ENCODE results near the gene CCN2. TPM values are rescaled to one million over a fixed set of nuclear protein-coding genes. Genes with fewer than 3 reads are reported as not detected.

The CCN2 gene
- total and polyA plus RNA-seq, 12 donors = 6.9 to 164 (median 65.8) TPM

GRCh38 chr6:131924881-131925474, 26.2 kb downstream of the CCN2 start:
- intact Hi-C loops (cut with DNase I) = no loop called here
- H3K27ac ChIP-seq = no peak overlapping the region
- WGBS, 4 donors = 15 to 25% (median 19%) methylated on average over 4 of the region's 4 CpGs
- TF ChIP-seq POLR2A (IDR thresholded peaks at IDR 0.05) = no peak
- peak; percentile 12 to 52 (median 34) for TF ChIP-seq CTCF (IDR thresholded peaks at IDR 0.05)
- DNase-seq = no peak
- H3K36me3 ChIP-seq (replicated peaks in 1 of 2) = no peaks in the 10 kb centered on the region
- no peak overlapping the region for H3K4me3 ChIP-seq
- H3K27me3 ChIP-seq = no peaks in the 10 kb centered on the region
- H3K4me1 ChIP-seq (replicated peaks in 1 of 2) = no peaks in the 10 kb centered on the region
- no peaks in the 10 kb centered on the region for H3K9me3 ChIP-seq (replicated peaks in 1 of 3)

GRCh38 chr6:131923356-131923755, 27.8 kb downstream of the CCN2 start:
- WGBS, 4 donors = 5 to 17% (median 7%) methylated on average over 2 of the region's 2 CpGs
- no peak overlapping the region for H3K4me3 ChIP-seq
- no peaks in the 10 kb centered on the region for H3K4me1 ChIP-seq (replicated peaks in 1 of 2)
- H3K9me3 ChIP-seq (replicated peaks in 1 of 3) = no peaks in the 10 kb centered on the region
- H3K27me3 ChIP-seq = no peaks in the 10 kb centered on the region
- H3K27ac ChIP-seq = no peak overlapping the region
- TF ChIP-seq CTCF (IDR thresholded peaks at IDR 0.05) = peak in 4 of 6 experiments; percentile 38 to 63 (median 48)
- TF ChIP-seq POLR2A (IDR thresholded peaks at IDR 0.05) = no peak
- peak in 6 of 7 donors; percentile 30 to 64 (median 48) for DNase-seq
- intact Hi-C loops (cut with DNase I) = no loop called here
- no peaks in the 10 kb centered on the region for H3K36me3 ChIP-seq (replicated peaks in 1 of 2)

- Histone ChIP-seq H3K27me3 (no peaks in the 10 kb centered on the region), H3K27ac (no peak overlapping the region), H3K4me1 (replicated peaks in 1 of 2) (no peaks in the 10 kb centered on the region), H3K36me3 (replicated peaks in 1 of 2) (no peaks in the 10 kb centered on the region), H3K4me3 (no peak overlapping the region), H3K9me3 (replicated peaks in 1 of 3) (no peaks in the 10 kb centered on the region)
- TF ChIP-seq CTCF (IDR thresholded peaks at IDR 0.05) (no peak), POLR2A (IDR thresholded peaks at IDR 0.05) (no peak)
- intact Hi-C loops (cut with DNase I) = no loop called here
- 68 to 73% (median 72%) methylated on average over 3 of the region's 3 CpGs for WGBS, 4 donors
- DNase-seq = no peak
Measured at GRCh38 chr6:131920656-131921055, 30.5 kb downstream of the CCN2 start.

- H3K27me3 ChIP-seq = no peaks in the 10 kb centered on the region
- H3K27ac ChIP-seq = no peak overlapping the region
- H3K36me3 ChIP-seq (replicated peaks in 1 of 2) = no peaks in the 10 kb centered on the region
- H3K9me3 ChIP-seq (replicated peaks in 1 of 3) = no peaks in the 10 kb centered on the region
- no peak for DNase-seq
- intact Hi-C loops (cut with DNase I) = loop anchor here (5.0 to 10.0 kb wide), 2 partner anchors 144 to 303 kb away; no protein-coding TSS in a partner anchor
- 72 to 85% (median 78%) methylated on average over 5 to 9 of the region's 9 CpGs for WGBS, 4 donors
- no peak overlapping the region for H3K4me3 ChIP-seq
- TF ChIP-seq CTCF (IDR thresholded peaks at IDR 0.05) = no peak
- TF ChIP-seq POLR2A (IDR thresholded peaks at IDR 0.05) = no peak
- H3K4me1 ChIP-seq (replicated peaks in 1 of 2) = no peaks in the 10 kb centered on the region
Measured at GRCh38 chr6:131918650-131919355, 32.4 kb downstream of the CCN2 start.

Measured in adrenal gland (tissue), 12 donors.